ENCODE data around the gene LMX1A.

LMX1A gene

DNA sequence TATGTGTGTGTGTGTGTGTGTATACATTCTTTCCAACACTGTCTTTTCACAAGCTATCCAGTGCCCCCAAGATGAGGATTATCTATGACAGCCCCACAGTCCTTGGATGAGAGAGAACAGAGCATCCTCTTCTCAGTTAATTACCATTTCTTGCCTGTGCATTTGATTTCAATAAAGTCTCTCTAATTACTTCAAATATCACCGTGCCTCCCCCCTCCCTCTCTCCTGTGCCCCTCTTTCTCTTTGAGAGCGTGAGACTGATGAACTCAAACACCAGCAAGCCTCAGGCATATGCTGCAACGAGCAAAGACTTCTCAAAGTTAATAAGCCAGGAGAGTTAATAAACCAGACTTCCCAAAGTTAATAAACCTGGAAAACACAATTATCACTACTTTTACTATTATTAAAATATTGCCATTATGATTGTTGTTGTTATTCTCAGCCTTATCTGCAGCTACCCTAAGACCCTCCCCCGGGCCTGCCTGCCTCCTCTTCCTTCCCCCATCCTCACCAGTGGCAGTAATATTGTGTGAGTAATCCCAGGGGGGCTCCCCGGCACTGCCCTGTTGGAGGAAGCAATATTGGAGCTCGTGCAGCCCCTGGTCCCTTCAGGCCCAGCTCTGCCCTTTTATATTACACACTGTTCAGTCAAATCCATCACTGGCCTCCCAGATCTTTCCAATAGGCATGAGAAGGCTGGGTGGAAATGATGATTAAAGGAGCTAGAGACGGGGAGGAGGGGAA, 30.9 kb downstream of the LMX1A start:
- DNase-seq (ENCODE audit: low spot score) = no peak

DNA sequence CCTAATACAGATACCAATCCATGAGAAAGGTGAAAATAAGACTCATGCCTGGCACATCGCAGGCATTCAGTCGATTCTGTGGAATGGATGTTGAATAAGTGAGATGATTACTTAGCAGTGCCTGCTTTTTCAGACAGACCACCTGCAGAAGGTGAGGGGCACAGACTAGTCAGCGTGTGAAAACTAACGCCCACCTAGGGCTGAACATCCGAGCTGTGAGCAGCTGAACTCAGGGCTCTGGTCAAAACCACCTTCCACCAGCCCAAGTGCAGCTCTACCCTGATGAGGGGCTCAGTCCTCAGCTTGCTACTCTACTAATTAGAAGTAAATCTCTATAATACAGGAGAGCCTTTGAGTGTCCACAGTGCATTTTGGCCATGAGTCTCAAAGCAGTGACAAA, 32.5 kb downstream of the LMX1A start:
- no peak for DNase-seq (ENCODE audit: low spot score)

DNA sequence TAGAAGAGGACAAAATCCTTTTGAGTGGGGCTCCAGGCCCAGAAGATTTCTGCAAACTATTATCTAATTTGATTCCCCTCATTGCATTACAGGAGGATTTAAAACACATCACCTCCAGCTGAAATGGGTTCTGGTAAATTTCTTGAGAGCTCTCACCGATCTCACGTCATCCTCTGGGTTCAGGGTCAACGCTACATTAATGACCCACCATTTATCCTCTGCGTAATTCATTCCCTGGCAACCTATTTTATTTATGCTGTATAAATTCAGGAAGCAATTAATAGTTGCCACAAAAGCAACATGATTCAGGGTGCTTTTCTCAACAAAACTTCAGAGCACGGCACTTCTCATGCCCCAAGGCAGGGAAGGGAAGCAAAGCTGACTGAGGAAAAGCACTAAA, 38.9 kb downstream of the LMX1A start:
- no peak for DNase-seq (ENCODE audit: low spot score)

DNA sequence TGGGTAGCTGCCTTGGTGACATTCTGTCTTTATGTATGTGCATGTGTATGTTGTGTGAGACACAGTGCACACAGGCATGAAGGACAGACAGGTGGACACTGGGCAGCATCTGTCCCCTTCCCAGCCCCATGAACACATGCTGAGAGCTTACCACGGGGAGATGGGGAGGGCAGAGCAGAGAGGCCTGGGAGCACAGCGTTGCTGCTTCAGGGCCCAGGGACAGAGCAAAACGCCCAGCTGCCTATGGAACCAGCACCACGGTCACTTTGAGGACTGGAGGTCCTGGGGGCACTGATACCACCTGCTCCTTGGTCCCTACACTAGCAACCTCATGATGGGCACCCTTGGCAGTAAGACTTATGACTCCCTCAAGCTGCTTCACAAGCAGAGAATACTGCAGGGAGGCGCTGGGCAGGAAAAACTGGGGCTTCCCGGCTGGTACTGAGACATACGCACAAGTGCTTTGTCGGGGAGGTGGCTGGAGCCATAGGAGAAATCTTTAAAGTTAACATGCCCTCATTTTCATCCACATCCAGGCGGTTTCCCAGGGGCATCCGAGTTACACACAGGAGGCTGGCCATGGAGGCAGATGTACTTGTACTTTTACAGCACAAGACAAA, 40.3 kb downstream of the LMX1A start:
- no peak for DNase-seq (ENCODE audit: low spot score)

DNA sequence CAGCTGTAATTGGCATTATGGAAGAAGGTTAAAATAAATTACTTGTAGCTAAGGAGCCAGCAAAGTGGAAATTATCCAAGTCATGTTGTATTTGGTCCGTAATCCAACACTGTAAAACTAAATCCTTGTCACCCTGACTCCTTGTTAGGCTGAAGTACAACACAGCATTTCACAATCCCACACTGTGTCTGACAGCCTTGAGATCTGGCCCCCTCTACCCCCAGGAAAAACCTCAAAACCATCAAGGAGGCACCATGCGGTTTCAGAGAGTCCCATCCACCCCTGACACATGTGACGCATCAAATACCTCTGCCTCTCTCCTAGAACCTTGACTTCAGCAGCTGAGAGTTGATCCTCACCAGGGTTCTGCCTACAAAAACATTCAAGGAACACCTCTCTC, 41.0 kb downstream of the LMX1A start:
- no peak for DNase-seq (ENCODE audit: low spot score)

DNA sequence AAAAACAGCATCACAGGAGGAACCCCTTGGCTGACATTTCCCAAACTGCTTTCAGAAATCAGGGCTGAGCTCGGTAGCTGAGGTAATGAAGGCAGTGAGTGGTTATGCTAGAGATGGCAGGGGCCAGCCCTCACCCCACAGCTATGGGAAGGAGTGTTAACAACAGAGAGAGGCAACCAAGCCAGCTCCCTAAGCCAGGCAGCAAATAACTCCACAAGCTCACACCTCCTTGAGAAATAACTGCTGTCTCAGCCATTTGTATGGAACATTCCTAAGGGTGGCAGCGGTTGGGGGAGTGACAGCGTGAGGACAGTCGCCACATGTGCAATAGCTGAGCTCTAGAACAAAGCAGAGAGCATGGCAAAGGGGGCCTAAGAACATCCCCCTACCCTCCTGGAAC, 42.6 kb downstream of the LMX1A start:
- DNase-seq (ENCODE audit: low spot score) = no peak

DNA sequence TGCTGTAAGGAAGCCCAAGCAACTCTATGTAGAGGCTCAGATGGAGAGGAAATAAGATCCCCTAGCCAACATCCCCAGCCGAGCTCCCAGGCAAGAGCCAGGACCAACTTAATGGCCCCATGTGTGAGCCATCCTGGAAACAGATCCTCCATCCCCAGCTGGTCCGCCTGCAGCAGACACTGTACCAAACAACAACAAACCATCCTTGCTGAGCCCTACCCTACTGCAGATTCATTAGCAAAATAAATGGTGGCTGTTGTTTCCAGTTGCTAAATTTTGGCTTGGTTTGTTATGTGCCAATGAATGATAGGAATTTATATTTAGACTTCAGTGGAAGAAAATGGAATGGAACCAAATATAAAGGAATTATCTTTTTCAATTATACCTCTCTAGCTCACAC, 43.9 kb downstream of the LMX1A start:
- DNase-seq (ENCODE audit: low spot score) = no peak

DNA sequence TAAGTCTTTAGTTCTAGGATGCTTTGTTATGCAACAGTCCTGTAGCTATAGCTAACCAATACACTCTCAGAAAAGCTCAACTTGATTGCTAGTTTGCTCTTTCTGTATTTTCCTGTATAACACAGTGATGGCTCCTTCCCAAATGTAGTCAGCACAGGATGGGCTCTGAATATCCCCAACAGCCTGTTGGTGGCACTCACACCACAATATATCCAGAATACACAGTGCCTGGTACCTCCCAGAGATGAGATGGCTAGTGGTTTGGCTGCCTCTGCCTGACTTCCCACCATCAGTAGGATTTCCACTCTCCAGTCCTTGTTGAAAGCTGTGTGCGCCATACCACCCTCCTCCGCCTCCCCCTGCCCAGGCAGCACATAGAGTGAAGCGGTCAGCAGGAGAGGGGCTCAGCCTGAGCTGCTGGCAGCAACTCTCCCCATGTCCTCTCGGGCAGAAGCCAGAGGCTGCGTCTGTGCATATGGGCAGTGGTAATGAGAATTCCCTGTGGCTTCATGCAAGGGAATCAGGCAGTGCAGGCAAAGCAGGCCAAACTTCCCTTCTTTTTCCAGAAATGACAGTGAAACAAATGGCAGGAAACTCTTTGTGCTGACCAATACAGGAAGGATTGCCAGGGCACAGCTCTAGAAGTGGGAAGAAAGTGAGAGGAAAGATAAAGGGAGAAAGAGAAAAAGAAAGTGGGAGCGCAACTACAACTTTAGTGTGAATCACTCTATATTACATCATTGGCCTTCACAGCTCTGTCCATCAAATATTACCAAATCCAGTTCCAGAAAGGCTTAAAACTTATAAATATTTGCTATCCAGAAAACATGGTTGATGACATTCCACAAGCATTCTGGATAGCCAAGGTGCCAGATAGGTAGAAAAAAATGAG, 49.7 kb downstream of the LMX1A start:
- DNase-seq (ENCODE audit: low spot score) = no peak

DNA sequence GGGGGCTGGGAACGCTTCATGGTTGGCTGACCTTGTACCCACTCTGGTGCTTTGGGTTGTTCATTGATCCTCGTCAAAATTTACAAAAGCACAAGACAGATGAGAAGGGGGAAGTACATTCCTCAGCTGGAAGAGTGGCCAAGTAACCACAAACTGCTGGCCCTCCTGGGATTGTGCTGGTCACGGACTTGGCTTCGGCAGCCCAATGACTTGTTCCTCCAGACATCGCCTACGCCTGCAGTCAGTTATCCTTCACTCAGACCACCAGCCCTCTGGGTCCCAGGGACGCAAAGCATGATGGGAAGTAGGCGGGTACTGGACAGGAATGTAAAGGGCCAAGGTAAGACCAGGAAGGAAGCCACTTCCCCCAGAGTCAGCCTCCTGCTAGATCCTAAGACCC, 53.1 kb downstream of the LMX1A start:
- no peak for DNase-seq (ENCODE audit: low spot score)

DNA sequence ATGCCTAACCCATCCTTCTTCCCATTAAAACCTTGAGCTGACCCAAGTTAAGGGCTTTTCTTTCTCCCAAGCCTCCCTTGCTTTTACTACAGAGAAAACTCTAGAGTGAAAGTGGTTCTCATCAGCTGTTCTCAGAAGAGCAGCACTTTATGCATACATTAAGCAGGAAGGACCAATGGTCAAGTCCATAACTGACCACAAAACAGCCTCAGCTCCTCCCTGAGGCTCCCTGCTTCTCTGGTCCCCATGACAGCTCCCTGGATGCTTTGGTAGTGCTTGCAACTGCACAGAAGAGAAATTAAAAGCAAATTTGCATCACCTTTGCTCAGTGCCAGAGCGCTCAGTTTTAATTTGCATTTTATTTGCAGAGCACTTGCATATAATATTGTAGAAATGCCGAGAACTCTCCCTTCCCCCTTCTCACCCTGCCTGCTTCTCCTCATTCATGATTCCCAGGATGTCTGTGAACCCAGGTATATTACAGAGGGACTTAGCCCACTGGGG, 56.1 kb downstream of the LMX1A start:
- DNase-seq (ENCODE audit: low spot score) = no peak

DNA sequence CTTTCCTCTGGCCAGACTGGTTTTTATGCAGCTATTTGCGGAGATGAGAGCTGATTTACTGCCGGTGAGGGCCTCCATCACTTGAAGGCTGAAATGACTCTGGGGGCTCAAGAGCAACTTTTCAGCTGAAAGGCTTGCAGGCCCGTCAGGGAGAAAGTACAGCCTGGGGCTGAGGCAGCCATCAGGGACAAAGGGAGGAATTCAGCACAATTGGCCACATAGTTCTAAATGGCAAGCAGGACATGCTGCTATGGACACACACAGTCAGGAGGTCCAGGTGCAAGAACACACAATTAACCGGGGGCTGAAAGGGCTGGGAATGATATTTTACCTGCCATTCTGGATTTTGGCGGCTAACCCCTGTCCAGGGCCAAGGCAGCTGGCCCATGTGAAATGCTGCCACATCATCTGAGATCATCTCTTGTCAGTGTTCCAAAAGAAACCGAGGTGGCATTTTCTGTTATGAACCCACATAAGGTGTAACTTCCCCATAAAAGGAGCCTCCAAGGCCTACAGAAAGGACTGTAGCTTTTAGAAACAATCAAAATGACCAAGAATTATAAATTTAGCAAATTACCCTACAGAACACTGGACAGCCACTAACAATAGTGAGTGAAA, 58.2 kb downstream of the LMX1A start:
- DNase-seq (ENCODE audit: low spot score) = no peak

DNA sequence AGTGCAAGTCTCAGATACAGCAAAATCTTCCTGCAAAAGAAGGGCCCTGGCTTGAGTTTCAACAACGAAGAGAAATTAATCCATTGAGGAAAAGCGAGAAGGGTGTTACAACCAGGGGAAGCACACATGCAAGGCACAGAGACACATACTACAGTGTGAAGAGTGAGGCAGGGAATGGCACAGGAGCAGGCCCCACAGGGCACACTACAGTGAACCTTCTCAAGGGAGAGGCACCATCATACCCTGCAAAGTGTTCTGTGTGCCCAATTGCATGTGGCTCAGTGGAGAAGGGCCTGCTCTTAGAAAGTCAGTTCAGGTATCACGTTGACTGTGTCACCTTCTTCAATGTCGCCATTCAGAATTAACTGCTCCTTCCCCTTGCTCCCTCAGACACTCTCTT, 60.3 kb downstream of the LMX1A start:
- no peak for DNase-seq (ENCODE audit: low spot score)

DNA sequence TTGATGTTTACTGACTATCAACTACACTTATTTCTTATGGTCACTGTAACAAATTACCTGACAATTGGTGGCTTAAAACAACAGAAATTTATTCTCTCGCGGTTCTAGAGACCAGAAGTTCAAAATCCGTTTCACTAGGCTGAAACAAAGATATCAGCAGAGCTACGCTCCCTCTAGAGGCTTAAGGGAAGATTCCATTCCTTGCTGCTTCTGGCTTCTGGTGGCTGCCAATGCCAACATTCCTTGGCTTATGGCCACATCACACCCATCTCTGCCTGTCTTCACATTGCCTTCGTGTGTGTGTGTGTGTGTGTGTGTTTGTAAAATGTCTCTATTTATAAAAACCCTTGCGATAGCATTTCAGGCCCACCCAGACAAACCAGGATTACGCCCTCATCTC, 66.4 kb downstream of the LMX1A start:
- no peak for DNase-seq (ENCODE audit: low spot score)

DNA sequence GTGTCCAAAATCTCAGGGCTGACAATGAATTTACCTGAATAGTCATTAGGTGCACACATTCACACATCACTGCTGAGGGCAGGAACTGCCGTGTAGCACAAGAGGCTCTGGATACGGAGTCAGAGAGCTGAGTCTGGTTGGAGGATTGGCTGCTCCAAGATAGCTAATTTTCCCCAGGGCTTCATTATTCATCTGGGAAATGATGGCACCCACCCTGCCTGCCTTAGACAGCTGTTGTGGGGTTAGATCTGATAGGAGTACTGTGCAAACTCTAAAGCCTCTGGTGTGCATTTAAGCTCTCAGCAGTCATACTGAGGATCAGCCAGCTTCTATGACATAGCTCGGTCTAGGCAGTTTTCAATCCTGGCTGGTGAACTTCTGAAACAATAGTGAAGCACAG, 67.0 kb downstream of the LMX1A start:
- no peak for DNase-seq (ENCODE audit: low spot score)

DNA sequence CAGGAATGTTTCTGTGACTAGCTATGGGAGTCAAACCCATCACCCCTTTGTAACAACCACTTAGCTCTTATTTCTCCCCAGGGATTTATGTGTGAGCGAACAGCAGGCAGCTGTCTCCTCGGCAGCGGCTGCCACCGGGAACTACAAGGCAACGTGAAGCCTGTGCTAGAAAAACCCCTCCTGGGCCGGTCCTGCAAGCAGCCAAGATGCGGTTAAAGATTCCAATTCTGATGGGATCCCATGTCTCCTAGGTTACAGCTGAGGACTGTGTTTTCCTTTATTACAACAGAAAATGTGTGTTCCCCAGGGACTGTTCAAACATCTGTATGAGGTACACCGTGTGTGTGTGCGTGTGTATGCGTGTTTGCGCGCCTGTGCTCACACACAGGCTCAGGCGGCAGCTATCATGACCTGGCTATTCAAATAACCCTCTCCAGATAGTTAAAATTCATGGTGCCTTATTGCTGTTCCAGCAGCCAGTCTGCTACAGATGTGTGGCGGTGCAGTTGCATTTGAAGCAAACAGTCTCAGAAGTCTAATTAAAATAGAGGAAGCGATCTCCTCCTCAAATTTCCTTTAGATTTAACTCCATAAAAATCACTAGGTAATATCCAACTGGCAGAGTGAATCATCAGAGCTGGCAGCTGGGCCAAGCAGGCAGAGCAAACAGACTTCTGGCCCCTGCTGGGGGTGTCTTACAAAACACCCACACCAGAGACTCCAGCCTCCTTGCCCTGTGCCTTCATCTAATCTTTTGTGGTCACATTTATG, 68.0 kb downstream of the LMX1A start:
- DNase-seq (ENCODE audit: low spot score) = no peak

DNA sequence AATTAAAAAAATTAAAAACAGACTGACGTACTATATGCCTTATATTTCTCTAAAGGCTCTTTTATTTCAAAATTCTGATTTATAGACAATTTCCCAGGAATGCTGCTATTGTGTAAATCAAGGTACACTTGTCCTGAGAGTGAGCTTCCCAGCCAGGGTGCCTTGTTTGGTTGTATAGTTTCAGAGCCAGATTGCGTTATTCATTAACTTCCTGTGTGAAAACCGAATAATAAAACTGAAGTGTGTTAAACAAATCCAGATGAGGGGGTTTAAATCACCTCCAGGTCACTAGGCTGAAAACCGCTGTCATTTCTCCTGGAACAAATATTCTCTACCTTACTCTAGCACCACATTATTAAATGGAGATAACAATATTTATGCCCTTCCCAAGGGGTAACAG, 68.7 kb downstream of the LMX1A start:
- DNase-seq (ENCODE audit: low spot score) = no peak

DNA sequence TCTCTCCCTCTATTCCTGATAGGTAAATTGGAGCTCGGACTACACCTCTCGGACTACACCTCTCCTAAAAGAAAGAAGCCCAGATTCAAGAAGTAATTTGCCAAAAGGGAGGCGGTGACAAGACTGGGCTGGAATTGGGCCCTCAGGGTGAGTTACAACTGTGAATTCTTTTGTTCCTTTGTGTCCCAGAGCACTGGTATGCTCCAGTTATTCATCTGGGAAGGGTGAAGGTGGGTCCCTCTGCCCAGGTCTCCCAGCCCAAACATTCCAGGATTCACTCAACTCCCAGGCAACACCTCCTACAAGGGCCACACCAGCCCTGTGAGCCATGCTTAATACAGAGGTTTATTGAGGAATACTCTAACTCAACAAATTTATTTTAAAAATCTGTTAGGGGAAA, 69.2 kb downstream of the LMX1A start:
- no peak for DNase-seq (ENCODE audit: low spot score)

DNA sequence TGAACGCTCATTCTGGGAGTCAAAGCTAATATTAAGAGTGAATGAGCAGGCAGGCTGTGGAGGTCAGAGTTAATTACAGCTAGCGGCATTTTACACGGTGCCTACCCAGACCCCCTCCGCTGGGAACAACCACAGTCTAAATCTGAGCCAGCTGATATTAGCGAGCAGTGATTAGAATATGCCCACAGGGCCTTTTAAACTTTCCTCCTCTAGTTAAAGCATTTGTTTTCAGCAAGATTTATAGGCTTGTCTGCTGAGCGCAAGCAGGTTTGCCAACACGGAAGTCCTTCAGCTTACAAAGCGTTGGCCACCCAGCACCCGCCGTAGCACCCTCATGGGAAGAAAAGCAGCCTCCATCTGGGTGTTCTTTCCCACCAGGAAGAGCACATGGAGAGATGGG, 72.1 kb downstream of the LMX1A start:
- DNase-seq (ENCODE audit: low spot score) = no peak

DNA sequence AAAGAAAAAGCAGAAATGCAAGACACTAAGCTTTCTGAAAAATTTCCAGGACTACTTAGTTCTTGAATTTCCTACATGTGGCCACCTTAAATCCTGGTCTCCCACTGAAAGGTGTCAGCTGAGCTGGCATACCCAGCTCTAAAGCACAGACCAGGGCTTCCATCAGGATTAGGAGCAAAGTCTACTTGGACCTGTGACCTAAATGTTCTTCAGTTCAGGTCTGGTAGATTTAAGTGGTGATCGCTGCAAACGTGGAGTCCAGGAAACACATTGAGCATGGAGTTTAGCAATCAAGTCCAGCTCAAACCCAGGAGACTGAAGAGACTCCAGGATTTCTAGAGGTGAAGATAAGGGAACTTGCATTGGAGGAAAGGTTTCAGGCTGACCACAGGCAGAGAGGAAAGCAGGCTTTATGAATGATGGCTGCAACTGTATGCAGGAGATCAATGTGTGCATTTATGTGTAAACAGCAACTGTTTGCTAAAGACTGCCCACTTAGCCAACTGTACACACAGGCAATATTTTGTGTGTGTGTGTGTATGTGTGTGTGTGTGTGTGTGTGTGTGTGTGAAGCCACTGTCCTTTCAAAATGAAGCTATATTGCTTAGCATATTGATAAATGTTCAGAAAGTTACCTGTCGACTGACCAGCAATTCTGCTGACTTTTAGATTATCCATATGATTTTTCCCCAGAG, 75.2 kb downstream of the LMX1A start:
- DNase-seq (ENCODE audit: low spot score) = no peak

DNA sequence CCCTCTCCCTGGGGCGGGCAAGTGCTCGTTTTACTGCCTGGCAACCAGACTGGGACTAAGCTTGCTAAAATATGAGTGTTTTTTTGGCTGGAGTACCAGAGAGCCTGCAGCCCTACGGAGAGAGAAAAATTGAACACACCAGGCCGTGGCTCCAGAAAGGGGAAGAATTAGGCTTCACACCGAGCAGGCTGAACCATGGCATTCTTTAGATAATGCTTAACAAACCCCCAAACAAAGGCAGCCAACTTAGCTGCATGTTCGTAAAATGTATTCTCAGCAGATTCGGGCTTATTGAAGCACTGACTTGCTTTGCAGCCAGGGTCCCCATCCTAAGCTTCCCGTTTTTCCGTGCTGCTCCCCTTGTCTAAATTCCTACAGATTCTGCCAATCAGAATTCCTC, 76.6 kb downstream of the LMX1A start:
- no peak for DNase-seq (ENCODE audit: low spot score)

DNA sequence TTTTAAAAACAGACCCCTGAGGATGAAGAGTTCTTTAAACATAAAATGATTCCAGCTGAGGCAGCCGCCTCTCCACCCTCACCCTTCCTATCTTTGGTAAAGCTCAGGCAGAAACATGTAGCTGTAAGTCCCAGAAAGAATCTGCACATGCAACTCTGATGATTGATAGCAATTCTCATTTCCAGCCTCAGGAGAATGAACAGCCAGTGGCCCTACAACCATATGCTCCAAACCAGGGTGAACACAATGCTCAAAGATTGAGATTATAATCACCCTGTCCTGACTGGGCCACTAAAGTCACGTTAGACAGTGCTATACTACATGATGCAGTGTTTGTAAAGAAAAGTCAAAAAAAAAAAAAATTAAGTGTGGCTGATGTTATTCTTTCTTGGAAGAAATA, 80.2 kb downstream of the LMX1A start:
- no peak for DNase-seq (ENCODE audit: low spot score)

Measured in germinal center (tissue), 1 donor.